GM23338 (cell line): Measurements from ENCODE around the gene DECR2. TPM values are rescaled to one million over a fixed set of nuclear protein-coding genes. Genes with fewer than 3 reads are reported as not detected.
A peak's percentile ranks its signal among the peaks of the same experiment; 100 is the strongest.
"Not testable (repeated sequence)": the region's sequence is repeated elsewhere in the genome, so short reads cannot be mapped to it uniquely, and the experiment has no call there.

Experiments
- ATAC-seq: fragments of 200-7000 bp; cut with Tn5 transposase; 3 replicates; pipeline ENCODE4 v1.9.1; 2020
- DNase-seq: peaks from one replicate; pipeline ENCODE4 v3.0.0-alpha.2; 2015; ENCODE audit warnings: low spot score
- H2AFZ ChIP-seq: fragments of 200-600 bp; sonication (generic); 2 replicates; pipeline ENCODE4 v1.8.0; 2016; ENCODE audit warnings: antibody characterized with exemption, mild to moderate bottlenecking, moderate library complexity
- H3F3A ChIP-seq: fragments of 200-600 bp; sonication (generic); replicated peaks from 2 replicates; pipeline ENCODE4 v1.8.0; 2017; ENCODE audit warnings: antibody characterized with exemption, mixed run types, low read depth
- H3K27ac ChIP-seq: fragments of 200-600 bp; sonication (generic); 2 replicates; pipeline ENCODE4 v1.6.1; 2016; ENCODE audit warnings: low read depth
- H3K27me3 ChIP-seq: fragments of 200-600 bp; sonication (generic); 2 replicates; pipeline ENCODE4 v1.8.0; 2016; ENCODE audit warnings: mild to moderate bottlenecking, mixed run types, moderate library complexity; ENCODE audit not compliant: insufficient read depth
- H3K36me3 ChIP-seq: fragments of 200-600 bp; sonication (generic); 2 replicates; pipeline ENCODE4 v1.8.0; 2016; ENCODE audit warnings: mild to moderate bottlenecking; ENCODE audit not compliant: insufficient read depth
- H3K4me1 ChIP-seq: fragments of 200-600 bp; sonication (generic); 2 replicates; pipeline ENCODE4 v1.8.0; 2016; ENCODE audit warnings: mild to moderate bottlenecking, moderate library complexity; ENCODE audit not compliant: insufficient read depth
- H3K4me2 ChIP-seq: fragments of 200-600 bp; sonication (generic); 2 replicates; pipeline ENCODE4 v1.7.1; 2017; ENCODE audit warnings: mixed run types
- H3K4me3 ChIP-seq: fragments of 200-600 bp; sonication (generic); 2 replicates; pipeline ENCODE4 v1.6.1; 2016; ENCODE audit warnings: mixed run types
- H3K79me2 ChIP-seq: fragments of 200-600 bp; sonication (generic); replicated peaks from 2 replicates; pipeline ENCODE4 v1.8.0; 2017; ENCODE audit warnings: mild to moderate bottlenecking; ENCODE audit not compliant: insufficient read depth
- H3K9me2 ChIP-seq: fragments of 200-600 bp; sonication (generic); 2 replicates; pipeline ENCODE4 v1.8.0; 2017; ENCODE audit not compliant: insufficient read depth
- H4K20me1 ChIP-seq: fragments of 200-600 bp; sonication (generic); replicated peaks from 2 replicates; pipeline ENCODE4 v1.8.0; 2017; ENCODE audit warnings: mild to moderate bottlenecking; ENCODE audit not compliant: insufficient read depth
- H3K27ac Mint-ChIP-seq: 2 replicates; pipeline ENCODE4 v1.8.0; 2020; ENCODE audit warnings: inconsistent platforms, mild to moderate bottlenecking, moderate library complexity, mixed read lengths
- H3K27me3 Mint-ChIP-seq: 3 replicates; pipeline ENCODE4 v1.8.0; 2022; ENCODE audit warnings: low read depth, mild to moderate bottlenecking, moderate library complexity, mixed read lengths, inconsistent platforms; ENCODE audit not compliant: insufficient read depth, poor library complexity
- H3K36me3 Mint-ChIP-seq: 3 replicates; pipeline ENCODE4 v1.8.0; 2021; ENCODE audit warnings: low read depth, mild to moderate bottlenecking, inconsistent platforms, moderate library complexity, mixed read lengths
- H3K4me1 Mint-ChIP-seq: 3 replicates; pipeline ENCODE4 v1.8.0; 2020; ENCODE audit warnings: mild to moderate bottlenecking, inconsistent platforms, mixed read lengths
- H3K4me3 Mint-ChIP-seq: 3 replicates; pipeline ENCODE4 v1.8.0; 2021; ENCODE audit warnings: moderate library complexity, mild to moderate bottlenecking, inconsistent platforms, mixed read lengths
- H3K9me3 Mint-ChIP-seq: 3 replicates; pipeline ENCODE4 v1.8.0; 2020; ENCODE audit warnings: moderate library complexity, mild to moderate bottlenecking, inconsistent platforms, mixed read lengths
- CREB1 ChIP-seq: fragments of 250-450 bp; sonication (Bioruptor Pico); IDR thresholded peaks from 2 replicates; pipeline ENCODE4 v1.5.0; 2020; ENCODE audit warnings: low read depth, mild to moderate bottlenecking, moderate library complexity
- CTCF ChIP-seq, 2 experiments: fragments of 200-600 bp in 1 of 2; sonication (generic) in 1 of 2; conservative IDR thresholded peaks; 2 replicates each; pipeline versions ENCODE4 v1.5.1 to v1.6.1; 2016 to 2017; ENCODE audit warnings: antibody characterized with exemption in 2 of 2, low read depth in 2 of 2, mild to moderate bottlenecking in 2 of 2, moderate library complexity in 1 of 2
- ETS1 ChIP-seq: IDR thresholded peaks from 2 replicates; pipeline ENCODE4 v1.6.1; 2016; ENCODE audit warnings: antibody characterized with exemption
- EZH2 ChIP-seq: fragments of 200-600 bp; sonication (generic); IDR thresholded peaks from one replicate; pipeline ENCODE4 v1.8.0; 2017; ENCODE audit warnings: antibody characterized with exemption, mild to moderate bottlenecking, low read depth; ENCODE audit not compliant: unreplicated experiment
- EZH2phosphoT487 ChIP-seq: fragments of 200-600 bp; sonication (generic); IDR thresholded peaks from one replicate; pipeline ENCODE4 v1.8.1; 2018; ENCODE audit warnings: antibody characterized with exemption; ENCODE audit not compliant: unreplicated experiment
- ZNF114 ChIP-seq: fragments of 250-450 bp; sonication (Bioruptor Pico); IDR thresholded peaks from 2 replicates; pipeline ENCODE4 v1.5.0; 2020; ENCODE audit warnings: mild to moderate bottlenecking, moderate library complexity
- ZNF331 ChIP-seq: fragments of 250-450 bp; sonication (Bioruptor Pico); IDR thresholded peaks from 2 replicates; pipeline ENCODE4 v1.5.0; 2020; ENCODE audit warnings: low read depth, mild to moderate bottlenecking, moderate library complexity
- ZNF462 ChIP-seq: fragments of 250-450 bp; sonication (Bioruptor Pico); IDR thresholded peaks from 2 replicates; pipeline ENCODE4 v1.5.0; 2020; ENCODE audit warnings: mild to moderate bottlenecking, moderate library complexity
- polyA plus RNA-seq: library from polyadenylated mRNA; unstranded; fragments of >200 nt; fragmentation: Nextera tagmentation; extraction: Ambion mirVana; gene quantifications from 2 replicates; pipeline ENCODE4 v1.2.1, GENCODE V29; 2016
- total RNA-seq: library from RNA; depleted of rRNA; stranded (reverse); fragments of >200 nt; shearing (Covaris generic); gene quantifications from 2 replicates; pipeline ENCODE4 v1.2.3, GENCODE V29; 2014

DECR2 gene
- total and polyA plus RNA-seq, 2 experiments from 2014 or later: 20.3 to 26.9 TPM

GRCh38 chr16:387761-388666 lies 13.7 kb upstream of the DECR2 start:
- not testable (repeated sequence) for H2AFZ ChIP-seq, H3K4me3 Mint-ChIP-seq, ATAC-seq, H3K4me2 ChIP-seq, H3K4me3 ChIP-seq, H4K20me1 ChIP-seq, DNase-seq, H3K79me2 ChIP-seq, H3K9me2 ChIP-seq, H3K36me3 ChIP-seq, H3K27me3 ChIP-seq
- TF ChIP-seq CTCF (conservative IDR thresholded peaks at IDR 0.05; ENCODE audit: low read depth in 2 of 2): peak in 1 of 2 experiments; percentile 23; a peak in 3 of 4 replicates
- Histone ChIP-seq H3F3A (peaks cover 27% of the 10 kb centered on the region), H3K27ac (peak overlapping the region; percentile 36; the same call in 1 of the 2 replicates), H3K4me1 (peaks cover 32% of the 10 kb centered on the region)
- peak overlapping the region; percentile 87; the same call in 1 of the 2 replicates for H3K27ac Mint-ChIP-seq
- H3K9me3 Mint-ChIP-seq: peaks cover 15% of the 10 kb centered on the region
- H3K36me3 Mint-ChIP-seq: peaks cover 21% of the 10 kb centered on the region; the same call in 2 of the 3 replicates
- H3K27me3 Mint-ChIP-seq: peaks cover 43% of the 10 kb centered on the region
- peaks cover 42% of the 10 kb centered on the region for H3K4me1 Mint-ChIP-seq

GRCh38 chr16:389352-389751 lies 12.3 kb upstream of the DECR2 start:
- ATAC-seq (peak; percentile 32), DNase-seq (no peak)
- Histone ChIP-seq H3K36me3 (no peaks in the 10 kb centered on the region; the same call in 1 of the 2 replicates), H4K20me1 (no peaks in the 10 kb centered on the region; the same call in 1 of the 2 replicates), H2AFZ (no peak overlapping the region), H3K27me3 (no peaks in the 10 kb centered on the region), H3K27ac (no peak overlapping the region), H3K4me1 (peaks cover 22% of the 10 kb centered on the region), H3K9me2 (no peaks in the 10 kb centered on the region), H3K4me3 (no peak overlapping the region), H3K4me2 (no peak overlapping the region), H3K79me2 (no peaks in the 10 kb centered on the region), H3F3A (peaks cover 15% of the 10 kb centered on the region)
- peaks cover 30% of the 10 kb centered on the region for H3K27me3 Mint-ChIP-seq
- H3K4me1 Mint-ChIP-seq: peaks cover 29% of the 10 kb centered on the region
- H3K27ac Mint-ChIP-seq: no peak overlapping the region
- peaks cover 16% of the 10 kb centered on the region for H3K9me3 Mint-ChIP-seq
- H3K36me3 Mint-ChIP-seq: peaks cover 20% of the 10 kb centered on the region; the same call in 2 of the 3 replicates
- H3K4me3 Mint-ChIP-seq: no peak overlapping the region
- TF ChIP-seq EZH2 (no peak), ZNF114 (no peak), ETS1 (no peak), CREB1 (CRISPR knock-in tag) (no peak), EZH2phosphoT487 (no peak), CTCF (conservative IDR thresholded peaks at IDR 0.05; ENCODE audit: low read depth in 2 of 2) (no peak), ZNF462 (no peak), ZNF331 (CRISPR knock-in tag) (no peak)
